Measurements from ENCODE around the gene USP5. TPM values are rescaled to one million over a fixed set of nuclear protein-coding genes. Genes with fewer than 3 reads are reported as not detected.
"Not testable (repeated sequence)": the region's sequence is repeated elsewhere in the genome, so short reads cannot be mapped to it uniquely, and the experiment has no call there.

USP5 gene
- total RNA-seq, 6 donors from 2014 or later = 22.6 to 77.0 (median 35.6) TPM

DNA sequence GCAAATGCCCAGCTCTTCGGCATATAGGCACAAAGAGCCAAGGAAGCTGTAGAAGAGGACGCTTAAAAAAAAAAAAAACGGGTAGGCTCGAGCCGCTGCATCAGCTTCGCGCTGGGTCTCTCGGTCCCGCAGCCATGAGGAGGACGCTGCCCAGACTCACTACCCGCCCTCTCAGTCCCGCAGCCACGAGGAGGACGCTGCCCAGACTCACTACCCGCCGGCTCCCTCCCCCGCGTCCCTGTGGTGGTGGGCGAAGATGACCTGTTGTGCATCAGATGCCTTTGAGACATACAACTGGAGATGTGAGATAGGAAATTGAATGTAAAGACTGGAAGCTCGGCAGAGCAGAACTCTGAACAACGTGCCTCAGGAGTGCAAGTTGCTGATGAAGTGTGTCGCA lies 32.6 kb downstream of the USP5 start:
- peak in 1 of 2 donors; percentile 51 for DNase-seq
- TF ChIP-seq POLR2AphosphoS5 (IDR thresholded peaks at IDR 0.05) (no peak), EP300 (IDR thresholded peaks at IDR 0.05) (no peak), POLR2A (IDR thresholded peaks at IDR 0.05) (no peak)
- TF ChIP-seq, protein P1, sequence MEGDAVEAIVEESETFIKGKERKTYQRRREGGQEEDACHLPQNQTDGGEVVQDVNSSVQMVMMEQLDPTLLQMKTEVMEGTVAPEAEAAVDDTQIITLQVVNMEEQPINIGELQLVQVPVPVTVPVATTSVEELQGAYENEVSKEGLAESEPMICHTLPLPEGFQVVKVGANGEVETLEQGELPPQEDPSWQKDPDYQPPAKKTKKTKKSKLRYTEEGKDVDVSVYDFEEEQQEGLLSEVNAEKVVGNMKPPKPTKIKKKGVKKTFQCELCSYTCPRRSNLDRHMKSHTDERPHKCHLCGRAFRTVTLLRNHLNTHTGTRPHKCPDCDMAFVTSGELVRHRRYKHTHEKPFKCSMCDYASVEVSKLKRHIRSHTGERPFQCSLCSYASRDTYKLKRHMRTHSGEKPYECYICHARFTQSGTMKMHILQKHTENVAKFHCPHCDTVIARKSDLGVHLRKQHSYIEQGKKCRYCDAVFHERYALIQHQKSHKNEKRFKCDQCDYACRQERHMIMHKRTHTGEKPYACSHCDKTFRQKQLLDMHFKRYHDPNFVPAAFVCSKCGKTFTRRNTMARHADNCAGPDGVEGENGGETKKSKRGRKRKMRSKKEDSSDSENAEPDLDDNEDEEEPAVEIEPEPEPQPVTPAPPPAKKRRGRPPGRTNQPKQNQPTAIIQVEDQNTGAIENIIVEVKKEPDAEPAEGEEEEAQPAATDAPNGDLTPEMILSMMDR (IDR thresholded peaks at IDR 0.05) = no peak

DNA sequence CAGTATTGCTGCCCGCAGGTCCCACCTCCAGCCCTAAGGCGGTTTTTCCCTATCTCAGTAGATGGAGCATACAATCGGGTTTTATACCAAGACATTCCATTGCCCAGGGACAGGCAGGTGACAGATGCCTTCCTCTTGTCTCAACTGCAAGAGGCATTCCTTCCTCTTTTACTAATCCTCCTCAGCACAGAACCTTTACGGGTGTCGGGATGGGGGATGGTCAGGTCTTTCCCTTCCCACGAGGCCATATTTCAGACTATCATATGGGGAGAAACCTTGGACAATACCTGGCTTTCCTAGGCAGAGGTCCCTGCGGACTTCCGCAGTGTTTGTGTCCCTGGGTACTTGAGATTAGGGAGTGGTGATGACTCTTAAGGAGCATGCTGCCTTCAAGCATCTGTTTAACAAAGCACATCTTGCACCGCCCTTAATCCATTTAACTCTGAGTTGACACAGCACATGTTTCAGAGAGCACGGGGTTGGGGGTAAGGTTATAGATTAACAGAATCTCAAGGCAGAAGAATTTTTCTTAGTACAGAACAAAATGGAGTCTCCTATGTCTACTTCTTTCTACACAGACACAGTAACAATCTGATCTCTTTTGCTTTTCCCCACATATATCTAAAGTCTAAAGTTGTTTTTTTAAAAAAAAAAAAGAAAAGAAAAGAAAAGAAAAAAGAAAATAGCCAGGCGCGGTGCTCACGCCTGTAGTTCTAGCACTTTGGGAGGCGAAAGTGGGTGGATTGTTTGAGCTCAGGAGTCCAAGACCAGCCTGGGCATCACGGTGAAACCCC lies 34.5 kb downstream of the USP5 start:
- DNase-seq; H3K27me3 ChIP-seq; H3K9me3 ChIP-seq; H3K4me3 ChIP-seq; ATAC-seq (ENCODE audit: low FRiP score in 2 of 2): not testable (repeated sequence)
- WGBS, 2 donors = 34 to 59% methylated on average over 11 to 13 of the region's 15 CpGs
- H3K36me3 ChIP-seq = peaks cover 0 to 16% (median 14%) of the 10 kb centered on the region in 4 donors
- peak overlapping the region; percentile 71 to 76 (median 74) for H3K27ac ChIP-seq
- H3K4me1 ChIP-seq = peaks cover 4 to 25% (median 13%) of the 10 kb centered on the region in 4 donors
- TF ChIP-seq POLR2A (IDR thresholded peaks at IDR 0.05) = peak in 1 of 4 donors; percentile 35

More for the DNA sequence above, 32.6 kb downstream of the USP5 start:
- Histone ChIP-seq H3K36me3 (peaks cover 0 to 16% (median 14%) of the 10 kb centered on the region in 4 donors), H3K27ac (no peak overlapping the region), H3K27me3 (no peaks in the 10 kb centered on the region), H3K9me3 (no peaks in the 10 kb centered on the region), H3K4me3 (no peak overlapping the region), H3K4me1 (peaks cover 0 to 24% (median 7%) of the 10 kb centered on the region in 4 donors)
- no peak for ATAC-seq (ENCODE audit: low FRiP score in 2 of 2)
- WGBS, 2 donors = 86% methylated on average over 22 of the region's 22 CpGs

DNA sequence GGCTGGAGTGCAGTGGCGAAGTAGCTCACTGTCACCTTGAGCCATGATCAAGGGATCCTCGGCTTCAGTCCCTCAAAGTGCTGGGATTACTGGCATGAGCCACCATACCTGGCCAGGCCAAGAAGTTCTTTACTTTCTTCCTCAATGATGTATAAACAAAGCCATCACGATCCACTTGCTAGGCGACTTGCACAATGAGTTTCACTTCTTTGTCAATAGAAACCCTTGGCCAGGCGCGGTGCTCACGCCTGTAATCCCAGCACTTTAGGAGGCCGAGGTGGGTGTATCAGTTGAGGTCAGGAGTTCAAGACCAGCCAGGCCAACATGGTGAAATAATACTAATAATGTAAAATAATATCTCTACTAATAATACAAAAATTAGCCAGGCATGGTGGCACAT lies 35.5 kb downstream of the USP5 start:
- peaks cover 0 to 16% (median 14%) of the 10 kb centered on the region in 4 donors for H3K36me3 ChIP-seq
- no peak overlapping the region for H3K4me3 ChIP-seq
- TF ChIP-seq, protein P1 (IDR thresholded peaks at IDR 0.05) = no peak
- TF ChIP-seq POLR2A (IDR thresholded peaks at IDR 0.05) = peak in 1 of 4 donors; percentile 39
- TF ChIP-seq POLR2AphosphoS5 (IDR thresholded peaks at IDR 0.05) = no peak
- TF ChIP-seq EP300 (IDR thresholded peaks at IDR 0.05) = peak in 1 of 4 donors; percentile 50
- no peaks in the 10 kb centered on the region for H3K27me3 ChIP-seq
- no peaks in the 10 kb centered on the region for H3K9me3 ChIP-seq
- peak in 1 of 2 donors; percentile 12 for ATAC-seq (ENCODE audit: low FRiP score in 2 of 2)
- WGBS, 2 donors = 52 to 57% methylated on average over 8 of the region's 8 CpGs
- peak overlapping the region; percentile 71 to 76 (median 74) for H3K27ac ChIP-seq
- peaks cover 8 to 30% (median 17%) of the 10 kb centered on the region in 4 donors for H3K4me1 ChIP-seq
- peak in 1 of 2 donors; percentile 84 for DNase-seq

DNA sequence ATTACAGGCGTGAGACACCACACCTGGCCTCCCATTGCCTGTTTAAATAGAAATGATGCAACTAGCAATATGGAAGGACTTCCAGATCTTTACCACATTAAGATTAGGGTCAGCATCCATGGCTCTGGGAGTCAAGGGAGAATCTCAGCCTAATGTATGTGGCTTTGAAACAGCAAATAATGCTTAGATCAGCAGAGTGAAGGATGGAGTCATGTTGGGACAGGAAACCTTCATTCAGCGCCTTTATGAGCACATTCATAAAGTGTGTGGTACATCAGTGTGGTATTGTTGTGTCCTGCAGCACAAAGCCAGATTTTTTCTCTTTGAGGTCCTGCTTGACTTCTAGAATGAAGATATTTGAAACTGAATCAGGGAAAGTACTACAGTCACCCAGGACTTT lies 36.4 kb downstream of the USP5 start:
- 88 to 100% methylated on average over 2 of the region's 2 CpGs for whole genome bisulfite sequencing, 2 donors
- no peak overlapping the region for H3K4me3 ChIP-seq
- peak overlapping the region in 1 of 4 donors; percentile 76 for H3K27ac ChIP-seq
- H3K36me3 ChIP-seq = peaks cover 0 to 16% (median 13%) of the 10 kb centered on the region in 4 donors
- peaks cover 8 to 30% (median 17%) of the 10 kb centered on the region in 4 donors for H3K4me1 ChIP-seq
- H3K9me3 ChIP-seq = no peaks in the 10 kb centered on the region
- no peaks in the 10 kb centered on the region for H3K27me3 ChIP-seq
- TF ChIP-seq, protein P1 (IDR thresholded peaks at IDR 0.05) = no peak
- TF ChIP-seq EP300 (IDR thresholded peaks at IDR 0.05) = no peak
- no peak for TF ChIP-seq POLR2AphosphoS5 (IDR thresholded peaks at IDR 0.05)
- no peak for TF ChIP-seq POLR2A (IDR thresholded peaks at IDR 0.05)
- no peak for DNase-seq
- no peak for ATAC-seq (ENCODE audit: low FRiP score in 2 of 2)

DNA sequence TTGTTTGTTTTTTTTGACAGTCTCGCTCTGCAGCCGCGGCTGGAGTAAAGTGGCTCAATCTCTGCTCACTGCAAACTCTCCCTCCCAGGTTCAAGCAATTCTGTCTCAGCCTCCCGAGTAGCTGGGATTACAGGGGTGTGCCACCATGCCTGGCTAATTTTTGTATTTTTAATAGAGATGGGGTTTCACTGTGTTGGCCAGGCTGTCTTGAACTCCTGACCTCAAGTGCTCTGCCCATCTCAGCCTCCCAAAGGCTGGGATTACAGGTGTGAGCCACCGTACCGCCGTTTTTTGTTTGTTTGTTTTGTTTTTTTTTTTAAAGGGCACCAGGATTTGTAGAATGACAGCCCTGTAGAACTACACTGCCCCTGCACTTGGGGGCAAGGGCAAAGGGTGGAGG lies 36.8 kb downstream of the USP5 start:
- DNase-seq; H3K4me3 ChIP-seq; ATAC-seq (ENCODE audit: low FRiP score in 2 of 2); H3K9me3 ChIP-seq; H3K27me3 ChIP-seq: not testable (repeated sequence)
- peak overlapping the region in 1 of 4 donors; percentile 76 for H3K27ac ChIP-seq
- H3K4me1 ChIP-seq = peaks cover 8 to 30% (median 17%) of the 10 kb centered on the region in 4 donors
- H3K36me3 ChIP-seq = peaks cover 0 to 14% (median 9%) of the 10 kb centered on the region in 4 donors
- 75 to 76% methylated on average over 7 of the region's 7 CpGs for WGBS, 2 donors

DNA sequence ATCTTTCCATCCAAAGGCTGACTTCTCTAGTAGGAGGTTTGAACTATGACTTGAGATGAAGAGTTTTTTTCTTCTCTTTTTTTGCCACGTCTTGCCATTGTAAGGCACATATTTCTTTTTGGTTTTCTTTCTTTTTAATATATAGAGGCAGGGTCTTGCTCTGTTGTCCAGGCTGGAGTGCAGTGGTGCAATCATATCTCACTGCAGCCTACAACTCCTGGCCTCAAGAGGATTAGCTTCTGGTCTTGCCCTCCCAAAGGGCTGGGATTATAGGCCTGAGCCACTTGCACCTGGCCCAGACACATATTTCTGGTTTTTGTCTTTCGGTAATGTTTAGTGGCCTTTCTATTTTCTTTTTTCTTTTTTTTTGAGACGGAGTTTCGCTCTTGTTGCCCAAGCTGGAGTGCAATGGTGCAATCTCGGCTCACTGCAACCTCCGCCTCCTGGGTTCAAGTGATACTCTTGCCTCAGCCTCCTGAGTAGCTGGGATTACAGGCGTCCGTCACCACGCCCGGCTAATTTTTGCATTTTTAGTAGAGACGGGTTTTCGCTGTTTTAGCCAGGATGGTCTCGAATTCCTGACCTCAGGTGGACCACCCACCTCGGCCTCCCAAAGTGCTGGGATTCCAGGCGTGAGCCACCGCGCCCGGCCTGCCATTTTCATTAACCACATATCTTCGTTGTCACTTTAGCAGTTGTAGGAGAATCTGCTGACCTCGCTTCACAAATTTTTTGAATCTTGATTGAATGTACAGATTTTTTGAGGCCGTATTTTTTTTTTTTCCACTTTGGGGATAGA lies 38.0 kb downstream of the USP5 start:
- Histone ChIP-seq H3K4me3 (peak overlapping the region in 1 of 4 donors; percentile 59), H3K4me1 (peaks cover 8 to 30% (median 17%) of the 10 kb centered on the region in 4 donors), H3K27ac (peak overlapping the region; percentile 78 to 96 (median 91))
- ATAC-seq (ENCODE audit: low FRiP score in 2 of 2); H3K27me3 ChIP-seq; H3K36me3 ChIP-seq; H3K9me3 ChIP-seq: not testable (repeated sequence)
- peak in 1 of 2 donors; percentile 54 for DNase-seq
- WGBS, 2 donors = 82 to 89% methylated on average over 21 of the region's 21 CpGs

All from upper lobe of left lung (tissue), 6 donors.